GM23338 (cell line): ENCODE data around the gene TRAF2.

ENCODE experiments used
- CREB1 ChIP-seq: fragments of 250-450 bp; sonication (Bioruptor Pico); IDR thresholded peaks from 2 replicates; pipeline ENCODE4 v1.5.0; 2020; ENCODE audit warnings: low read depth, mild to moderate bottlenecking, moderate library complexity
- CTCF ChIP-seq, 2 experiments: fragments of 200-600 bp in 1 of 2; sonication (generic) in 1 of 2; conservative IDR thresholded peaks; 2 replicates each; pipeline versions ENCODE4 v1.5.1 to v1.6.1; 2016 to 2017; ENCODE audit warnings: antibody characterized with exemption in 2 of 2, low read depth in 2 of 2, mild to moderate bottlenecking in 2 of 2, moderate library complexity in 1 of 2
- ETS1 ChIP-seq: IDR thresholded peaks from 2 replicates; pipeline ENCODE4 v1.6.1; 2016; ENCODE audit warnings: antibody characterized with exemption
- EZH2 ChIP-seq: fragments of 200-600 bp; sonication (generic); IDR thresholded peaks from one replicate; pipeline ENCODE4 v1.8.0; 2017; ENCODE audit warnings: antibody characterized with exemption, mild to moderate bottlenecking, low read depth; ENCODE audit not compliant: unreplicated experiment
- EZH2phosphoT487 ChIP-seq: fragments of 200-600 bp; sonication (generic); IDR thresholded peaks from one replicate; pipeline ENCODE4 v1.8.1; 2018; ENCODE audit warnings: antibody characterized with exemption; ENCODE audit not compliant: unreplicated experiment
- JUNB ChIP-seq: IDR thresholded peaks from one replicate; pipeline ENCODE4 v1.6.1; 2016; ENCODE audit warnings: antibody characterized with exemption; ENCODE audit not compliant: unreplicated experiment
- NANOG ChIP-seq: IDR thresholded peaks from 2 replicates; pipeline ENCODE4 v1.6.1; 2016; ENCODE audit warnings: antibody characterized with exemption, borderline replicate concordance
- POLR2AphosphoS5 ChIP-seq: IDR thresholded peaks from 2 replicates; pipeline ENCODE4 v1.6.1; 2016; ENCODE audit warnings: antibody characterized with exemption, low read depth
- REST ChIP-seq: IDR thresholded peaks from one replicate; pipeline ENCODE4 v1.6.1; 2018; ENCODE audit warnings: antibody characterized with exemption; ENCODE audit not compliant: unreplicated experiment
- STAT1 ChIP-seq: IDR thresholded peaks from one replicate; pipeline ENCODE4 v1.6.1; 2016; ENCODE audit warnings: antibody characterized with exemption; ENCODE audit not compliant: unreplicated experiment
- ZNF114 ChIP-seq: fragments of 250-450 bp; sonication (Bioruptor Pico); IDR thresholded peaks from 2 replicates; pipeline ENCODE4 v1.5.0; 2020; ENCODE audit warnings: mild to moderate bottlenecking, moderate library complexity
- ZNF331 ChIP-seq: fragments of 250-450 bp; sonication (Bioruptor Pico); IDR thresholded peaks from 2 replicates; pipeline ENCODE4 v1.5.0; 2020; ENCODE audit warnings: low read depth, mild to moderate bottlenecking, moderate library complexity
- ZNF462 ChIP-seq: fragments of 250-450 bp; sonication (Bioruptor Pico); IDR thresholded peaks from 2 replicates; pipeline ENCODE4 v1.5.0; 2020; ENCODE audit warnings: mild to moderate bottlenecking, moderate library complexity

GRCh38 chr9:136934277-136934676 lies 48.0 kb downstream of the TRAF2 start:
- TF ChIP-seq CTCF (conservative IDR thresholded peaks at IDR 0.05; ENCODE audit: low read depth in 2 of 2) (no peak), EZH2 (no peak), JUNB (no peak), POLR2AphosphoS5 (no peak), ETS1 (no peak), CREB1 (no peak), NANOG (no peak), REST (no peak), EZH2phosphoT487 (no peak), ZNF331 (CRISPR knock-in tag) (no peak), STAT1 (no peak), ZNF114 (no peak), ZNF462 (CRISPR knock-in tag) (no peak)
